ENCODE data around the gene UNC93A.

The UNC93A gene

GRCh38 chr6:167325766-167326165 is 34.7 kb downstream of the UNC93A start:
- no peak for DNase-seq
- intact Hi-C loops (cut with DNase I): no loop called here

- intact Hi-C loops (cut with DNase I): no loop called here
- DNase-seq: no peak
Observed at GRCh38 chr6:167327391-167327790, 36.3 kb downstream of the UNC93A start.

GRCh38 chr6:167328086-167328485 is 37.0 kb downstream of the UNC93A start:
- intact Hi-C loops (cut with DNase I): no loop called here
- no peak for DNase-seq

- intact Hi-C loops (cut with DNase I): no loop called here
- no peak for DNase-seq
Observed at GRCh38 chr6:167329014-167329413, 37.9 kb downstream of the UNC93A start.

GRCh38 chr6:167330750-167331149 is 39.6 kb downstream of the UNC93A start:
- no peak for DNase-seq
- intact Hi-C loops (cut with DNase I): no loop called here

GRCh38 chr6:167331565-167331964 is 40.5 kb downstream of the UNC93A start:
- intact Hi-C loops (cut with DNase I): no loop called here
- DNase-seq: peak in 2 of 42 donors; percentile 7 to 22

- intact Hi-C loops (cut with DNase I): no loop called here
- no peak for DNase-seq
Observed at GRCh38 chr6:167336844-167337630, 45.9 kb downstream of the UNC93A start.

GRCh38 chr6:167337675-167338449 is 46.7 kb downstream of the UNC93A start:
- no peak for DNase-seq
- intact Hi-C loops (cut with DNase I): no loop called here

- intact Hi-C loops (cut with DNase I): no loop called here
- DNase-seq: no peak
Observed at GRCh38 chr6:167338541-167339117, 47.5 kb downstream of the UNC93A start.

GRCh38 chr6:167341038-167341583 is 50.0 kb downstream of the UNC93A start:
- no peak for DNase-seq
- intact Hi-C loops (cut with DNase I): no loop called here

GRCh38 chr6:167341665-167342655 is 50.8 kb downstream of the UNC93A start:
- intact Hi-C loops (cut with DNase I): no loop called here
- no peak for DNase-seq

GRCh38 chr6:167342879-167343610 is 51.9 kb downstream of the UNC93A start:
- intact Hi-C loops (cut with DNase I): no loop called here
- no peak for DNase-seq

- intact Hi-C loops (cut with DNase I): no loop called here
- no peak for DNase-seq
Observed at GRCh38 chr6:167345348-167345747, 54.2 kb downstream of the UNC93A start.

GRCh38 chr6:167345960-167346359 is 54.8 kb downstream of the UNC93A start:
- intact Hi-C loops (cut with DNase I): no loop called here
- DNase-seq: no peak

GRCh38 chr6:167347226-167347625 is 56.1 kb downstream of the UNC93A start:
- DNase-seq: no peak

GRCh38 chr6:167349631-167350274 is 58.6 kb downstream of the UNC93A start:
- no peak for DNase-seq
- intact Hi-C loops (cut with DNase I): no loop called here

More at GRCh38 chr6:167347226-167347625, 56.1 kb downstream of the UNC93A start:
- intact Hi-C loops (cut with DNase I): no loop called here

- DNase-seq: peak in 3 of 42 donors; percentile 4 to 11 (median 10)
- intact Hi-C loops (cut with DNase I): no loop called here
Observed at GRCh38 chr6:167350275-167350696, 59.2 kb downstream of the UNC93A start.
